Measurements from ENCODE around the gene COG5.
"Not testable (repeated sequence)": the region's sequence is repeated elsewhere in the genome, so short reads cannot be mapped to it uniquely, and the experiment has no call there.

Gene COG5

DNA sequence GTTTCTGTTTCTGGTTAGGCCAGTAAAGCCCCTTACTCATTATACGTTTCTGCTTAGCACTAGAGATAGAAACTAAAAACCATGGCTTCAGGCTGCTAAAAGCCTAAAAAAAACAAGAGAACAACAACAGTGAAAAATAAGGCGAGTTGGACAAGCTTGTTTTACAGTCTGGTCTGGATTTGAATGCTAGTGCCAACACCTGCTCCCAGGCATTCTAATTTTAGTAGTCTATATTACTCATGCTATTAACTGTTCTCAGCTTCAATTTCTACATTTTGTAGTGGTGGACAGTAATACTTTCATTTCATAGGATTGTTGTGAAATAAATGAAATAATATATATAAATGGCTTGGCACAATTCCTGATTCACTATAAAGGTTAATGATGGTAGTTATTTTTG is 286.4 kb downstream of the COG5 start:
- DNase-seq = no peak

DNA sequence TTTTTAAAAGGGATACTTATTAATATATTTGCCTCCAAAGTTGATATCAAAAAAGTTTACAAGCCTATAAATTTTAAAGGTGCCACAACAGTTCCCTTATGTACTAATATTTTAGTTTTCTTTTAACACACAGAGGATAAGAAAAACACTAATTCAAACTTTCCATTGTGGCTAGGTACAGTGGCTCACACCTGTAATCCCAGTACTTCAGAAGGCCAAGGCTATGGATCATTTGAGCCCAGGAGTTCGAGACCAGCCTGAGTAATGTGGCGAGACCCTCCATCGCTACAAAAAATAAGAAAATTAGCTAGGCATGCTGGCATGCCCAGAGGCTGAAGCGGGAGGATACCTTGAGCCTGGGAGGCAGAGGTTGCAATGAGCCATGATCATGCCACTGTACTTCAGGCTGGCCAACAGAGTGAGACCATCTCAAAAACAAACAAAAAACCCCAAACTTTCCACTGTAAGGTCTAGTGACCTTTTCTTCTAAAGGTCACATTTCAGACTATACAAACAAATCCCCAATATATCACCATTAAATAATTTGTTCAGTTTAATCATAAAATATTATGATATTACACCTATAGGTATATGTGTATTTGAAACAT is 287.4 kb downstream of the COG5 start:
- no peak for DNase-seq

DNA sequence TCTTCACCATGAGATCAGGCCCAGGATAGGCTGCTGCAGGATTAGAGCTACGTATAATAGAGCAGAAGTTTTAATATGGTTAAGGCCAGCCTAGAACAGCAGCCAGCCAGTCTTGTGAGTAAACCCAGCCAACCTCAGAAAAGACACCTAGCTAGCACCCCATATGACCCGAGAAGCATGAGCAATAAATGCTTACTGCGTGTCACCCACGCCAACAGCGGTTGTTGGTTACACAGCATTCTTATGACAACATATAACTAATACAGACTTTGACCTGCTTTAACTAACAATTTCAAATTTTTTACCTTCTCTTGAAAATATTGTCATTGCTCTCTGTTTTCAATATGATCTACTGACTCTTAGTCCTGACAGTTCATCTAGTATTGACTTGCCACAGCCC is 289.2 kb downstream of the COG5 start:
- DNase-seq = no peak

DNA sequence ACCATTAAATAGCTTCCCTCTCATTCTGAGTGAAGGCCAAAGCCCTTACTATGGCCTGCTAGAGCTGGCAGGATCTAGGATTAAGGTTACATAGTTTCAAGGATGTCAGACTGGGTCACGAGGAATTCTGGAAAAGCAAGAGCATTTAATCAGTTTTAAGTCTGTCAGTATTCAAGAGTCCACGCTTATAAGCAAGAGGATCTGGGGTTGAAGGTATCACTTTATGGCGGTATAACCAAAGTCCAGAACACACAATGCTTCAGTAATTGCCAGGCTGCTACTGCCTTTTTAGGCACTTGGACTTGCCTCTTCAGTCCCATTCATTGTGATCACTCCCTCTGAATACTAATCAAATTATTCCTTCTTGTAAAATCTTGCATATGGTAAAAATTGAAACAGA is 293.9 kb downstream of the COG5 start:
- DNase-seq = no peak

DNA sequence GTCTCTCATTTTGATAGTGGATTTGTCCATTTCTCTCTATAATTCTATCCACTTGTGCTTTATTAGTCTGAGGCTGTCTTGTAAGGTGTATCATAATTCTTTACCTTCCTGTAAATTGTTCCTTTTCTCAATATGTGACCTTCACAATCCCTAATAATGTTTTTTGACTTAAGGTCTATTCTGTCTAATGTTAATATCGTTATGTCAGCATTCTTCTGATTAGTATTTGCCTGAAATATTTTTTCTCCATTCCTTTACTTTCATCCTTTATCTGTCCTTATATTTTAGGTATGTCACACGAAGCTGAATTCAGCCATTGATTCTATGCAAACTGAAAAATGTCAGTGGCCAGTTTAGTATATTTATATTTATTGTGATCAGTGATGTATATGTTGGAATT is 295.1 kb downstream of the COG5 start:
- DNase-seq = no peak

- no peak for DNase-seq
Measured at GRCh38 chr7:107267138-107267537, 296.6 kb downstream of the COG5 start.

DNA sequence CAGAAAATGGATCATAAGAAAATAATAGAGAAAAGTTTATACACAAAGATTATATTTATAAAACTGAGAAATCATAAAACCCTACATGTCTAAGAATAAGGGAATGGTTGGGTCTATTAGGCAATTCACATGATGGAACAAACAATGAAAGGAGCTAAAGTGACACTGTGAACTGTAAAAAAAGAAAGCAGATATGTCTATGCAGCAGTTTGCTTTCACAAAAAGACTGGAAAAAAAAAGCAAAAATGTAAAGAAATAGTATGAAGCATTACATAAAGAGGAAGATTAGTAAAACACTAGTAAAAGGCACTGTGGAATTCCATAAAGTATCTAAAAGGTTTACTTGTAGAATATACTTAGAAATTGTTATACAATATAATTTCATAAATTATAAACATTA is 299.0 kb downstream of the COG5 start:
- no peak for DNase-seq

- DNase-seq = no peak
Measured at GRCh38 chr7:107262857-107263256, 300.9 kb downstream of the COG5 start.

GRCh38 chr7:107258737-107259136 is 305.0 kb downstream of the COG5 start:
- no peak for DNase-seq

GRCh38 chr7:107255602-107256001 is 308.1 kb downstream of the COG5 start:
- DNase-seq = no peak

DNA sequence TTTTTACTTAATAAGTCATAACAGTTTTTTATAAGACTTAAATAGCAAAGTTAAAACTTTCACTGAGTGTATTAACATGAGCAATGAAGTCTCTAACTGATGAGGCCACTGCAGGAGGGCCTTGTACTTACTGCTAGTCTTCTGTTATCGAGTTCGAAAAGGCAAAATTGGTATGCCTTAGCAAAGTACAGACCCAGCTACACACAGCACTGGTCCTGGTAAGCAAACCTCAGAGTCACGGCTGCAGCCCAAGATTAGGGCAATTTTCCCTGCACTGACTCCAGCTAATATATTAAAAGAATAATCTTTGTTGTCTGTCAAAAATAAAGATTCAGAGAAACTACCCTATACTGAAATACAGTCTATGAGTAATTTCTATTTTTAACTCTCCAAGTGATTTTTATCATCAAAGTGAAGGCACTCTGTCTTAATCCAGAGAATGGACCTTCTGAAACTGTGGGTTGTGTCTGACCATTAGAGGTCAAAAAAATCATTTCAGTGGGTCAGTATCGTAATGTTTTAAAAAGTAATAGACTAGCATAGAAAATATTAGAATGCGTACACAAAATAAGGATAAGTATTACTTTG is 309.2 kb downstream of the COG5 start:
- DNase-seq = no peak

GRCh38 chr7:107253599-107253998 is 310.1 kb downstream of the COG5 start:
- DNase-seq = peak in 2 of 56 donors; percentile 8 to 17

GRCh38 chr7:107251963-107252362 is 311.8 kb downstream of the COG5 start:
- no peak for DNase-seq

- no peak for DNase-seq
Measured at GRCh38 chr7:107248551-107249316, 315.0 kb downstream of the COG5 start.

DNA sequence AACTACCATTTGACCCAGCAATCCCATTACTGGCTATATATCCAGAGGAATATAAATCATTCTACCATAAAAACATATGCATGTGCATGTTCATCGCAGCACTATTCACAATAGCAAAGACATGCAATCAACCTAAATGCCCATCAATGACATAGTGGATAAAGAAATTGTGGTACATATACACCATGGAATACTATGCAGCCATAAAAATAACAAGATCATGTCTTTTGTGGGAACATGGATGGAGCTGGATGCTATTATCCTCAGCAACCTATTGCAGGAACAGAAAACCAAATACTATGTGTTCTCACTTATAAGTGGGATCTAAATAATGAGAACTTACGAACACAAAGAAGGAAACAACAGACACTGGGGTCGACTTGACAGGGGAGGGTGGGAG is 316.9 kb downstream of the COG5 start:
- not testable (repeated sequence) for DNase-seq

GRCh38 chr7:107244613-107245012 is 319.1 kb downstream of the COG5 start:
- no peak for DNase-seq

GRCh38 chr7:107242267-107242666 is 321.5 kb downstream of the COG5 start:
- DNase-seq = no peak

DNA sequence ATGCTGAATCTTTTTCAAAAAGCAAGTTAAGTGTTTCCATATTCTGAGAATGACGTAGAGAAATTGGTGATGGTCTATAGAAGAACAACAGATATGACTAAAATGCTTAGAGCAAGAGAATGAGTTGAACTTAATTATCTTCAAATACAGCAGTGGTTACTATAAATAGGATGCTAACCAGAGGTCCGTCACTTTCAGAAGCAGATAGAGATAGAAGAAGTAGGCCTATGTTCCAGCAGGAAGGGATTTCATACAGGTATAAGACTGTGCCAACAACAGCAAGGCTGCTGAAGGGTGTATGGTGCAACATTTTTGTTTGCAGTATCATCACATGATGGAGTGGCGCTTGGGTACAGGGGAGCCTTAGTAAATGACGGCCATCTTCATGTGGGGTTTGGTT is 326.3 kb downstream of the COG5 start:
- no peak for DNase-seq

DNA sequence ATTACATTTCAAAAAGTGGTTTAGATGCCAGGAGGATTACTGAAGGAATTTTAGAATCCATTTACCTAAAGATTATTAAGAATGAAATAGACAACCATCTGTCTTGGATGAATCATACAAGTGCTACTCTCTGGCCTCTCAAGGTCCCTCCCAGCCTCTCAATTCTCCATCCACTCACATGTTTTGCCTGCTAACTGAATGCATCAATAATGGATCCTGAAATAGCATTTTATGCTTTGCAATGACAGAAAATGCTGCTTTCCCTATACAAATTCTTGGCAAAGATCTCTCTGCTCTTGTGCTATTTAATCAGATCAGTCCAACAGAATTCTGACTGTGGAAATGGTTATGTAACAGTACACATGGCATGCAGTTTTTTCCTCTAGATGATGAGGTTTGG is 326.9 kb downstream of the COG5 start:
- DNase-seq = no peak

DNA sequence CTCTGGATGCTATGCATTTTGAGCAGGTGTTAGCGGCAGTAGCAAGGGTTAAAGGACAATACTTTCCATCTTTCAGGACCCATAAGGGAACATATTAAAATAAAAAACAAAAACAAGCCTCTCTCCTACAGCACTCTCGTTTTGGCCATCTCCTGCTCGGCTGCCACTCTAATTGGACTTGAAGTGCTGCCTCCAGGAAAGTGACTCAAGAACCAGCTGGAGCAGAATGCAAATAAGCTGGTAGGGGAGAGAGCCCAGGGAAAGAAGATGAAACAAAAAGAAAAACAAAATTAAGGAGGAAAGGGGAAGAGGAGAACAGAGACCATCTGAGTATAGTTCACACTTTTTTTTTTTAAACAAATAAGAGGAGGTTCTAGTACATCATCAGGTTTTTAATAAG is 329.3 kb downstream of the COG5 start:
- DNase-seq = peak in 13 of 56 donors; percentile 5 to 43 (median 15)

DNA sequence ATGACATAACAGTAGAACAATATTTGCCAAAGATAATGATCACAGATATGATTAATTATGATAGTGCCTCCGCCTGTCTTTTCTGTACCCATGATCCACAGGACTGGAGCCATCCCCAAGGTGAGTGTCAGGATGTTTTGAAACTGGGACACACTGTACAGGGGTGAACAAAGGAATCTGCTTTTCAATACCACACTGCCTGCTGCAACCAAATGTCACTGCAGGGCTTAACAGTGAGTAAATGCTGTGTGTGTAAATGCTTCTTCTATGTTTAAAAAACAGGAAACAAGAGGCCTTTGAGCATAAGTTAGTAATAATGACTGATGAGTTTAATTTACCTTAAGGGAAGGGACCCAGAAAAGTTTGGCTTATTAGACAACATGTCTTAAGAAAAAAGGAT is 329.7 kb downstream of the COG5 start:
- DNase-seq = no peak

DNA sequence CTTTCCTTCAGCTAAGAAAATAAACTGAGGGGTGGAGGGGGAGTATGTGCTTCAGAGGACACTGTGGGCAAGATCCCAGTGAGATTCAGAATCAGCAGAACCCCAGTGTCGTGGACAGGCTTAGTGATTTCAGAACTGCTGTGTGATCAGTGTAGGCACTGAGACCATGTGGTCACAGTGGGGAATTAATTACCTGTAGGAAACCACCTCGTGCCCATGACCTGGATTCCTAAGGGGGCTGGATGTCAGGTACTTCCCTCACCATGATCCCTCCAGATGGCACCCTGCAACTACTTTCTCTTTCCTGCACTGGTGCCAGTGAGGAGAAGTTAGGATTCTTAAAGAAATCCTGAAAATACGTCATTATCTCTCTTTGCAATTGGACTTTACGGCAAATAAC is 330.5 kb downstream of the COG5 start:
- DNase-seq = peak in 3 of 56 donors; percentile 7 to 33 (median 13)

DNA sequence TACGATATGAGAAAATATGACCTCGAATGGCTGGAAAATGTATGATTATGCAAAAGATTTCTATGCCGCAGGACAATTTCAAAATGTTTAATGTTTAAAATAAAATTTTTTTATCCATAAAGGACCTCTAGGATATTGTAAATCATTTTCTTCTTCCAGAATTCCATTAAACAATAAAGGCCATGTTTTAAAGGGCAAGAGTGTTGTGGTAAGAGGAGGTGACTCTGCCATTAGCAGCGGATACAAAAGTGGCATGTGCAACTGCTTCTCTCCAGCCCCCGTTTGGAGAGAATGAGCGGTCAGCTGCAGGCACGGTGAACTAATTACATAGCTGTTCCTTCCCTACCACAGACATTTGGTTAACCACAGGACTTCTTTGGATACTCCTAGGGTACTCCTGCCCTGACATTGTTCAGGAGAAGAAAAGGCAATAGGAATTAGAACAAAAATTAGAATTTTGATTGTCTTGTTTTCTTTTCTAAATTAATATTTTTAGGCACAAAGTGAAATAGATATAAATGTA is 331.1 kb downstream of the COG5 start:
- no peak for DNase-seq

Data from nucleus accumbens (tissue), 56 donors.